ENCODE measurements around the gene TULP4.

DNA sequence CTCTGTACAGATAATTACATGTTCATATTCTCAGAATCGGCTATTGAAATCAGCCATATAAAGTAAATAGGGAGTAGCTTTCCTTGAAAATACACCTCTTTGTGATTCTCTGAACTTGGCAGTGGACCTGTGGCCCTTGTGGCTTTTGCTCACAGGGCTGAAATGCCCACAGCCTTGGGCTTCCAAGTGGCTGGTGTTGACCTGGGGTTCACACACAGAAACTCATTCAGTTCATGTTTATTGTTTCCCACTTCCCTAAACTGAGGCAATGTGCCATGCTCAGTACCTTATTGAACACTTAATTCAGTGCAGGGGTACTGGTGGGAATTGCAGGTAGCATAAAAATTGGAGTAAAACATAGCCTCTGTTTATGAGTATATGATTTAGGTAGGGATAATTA, 19.1 kb upstream of the TULP4 start:
- TF ChIP-seq, protein P1, sequence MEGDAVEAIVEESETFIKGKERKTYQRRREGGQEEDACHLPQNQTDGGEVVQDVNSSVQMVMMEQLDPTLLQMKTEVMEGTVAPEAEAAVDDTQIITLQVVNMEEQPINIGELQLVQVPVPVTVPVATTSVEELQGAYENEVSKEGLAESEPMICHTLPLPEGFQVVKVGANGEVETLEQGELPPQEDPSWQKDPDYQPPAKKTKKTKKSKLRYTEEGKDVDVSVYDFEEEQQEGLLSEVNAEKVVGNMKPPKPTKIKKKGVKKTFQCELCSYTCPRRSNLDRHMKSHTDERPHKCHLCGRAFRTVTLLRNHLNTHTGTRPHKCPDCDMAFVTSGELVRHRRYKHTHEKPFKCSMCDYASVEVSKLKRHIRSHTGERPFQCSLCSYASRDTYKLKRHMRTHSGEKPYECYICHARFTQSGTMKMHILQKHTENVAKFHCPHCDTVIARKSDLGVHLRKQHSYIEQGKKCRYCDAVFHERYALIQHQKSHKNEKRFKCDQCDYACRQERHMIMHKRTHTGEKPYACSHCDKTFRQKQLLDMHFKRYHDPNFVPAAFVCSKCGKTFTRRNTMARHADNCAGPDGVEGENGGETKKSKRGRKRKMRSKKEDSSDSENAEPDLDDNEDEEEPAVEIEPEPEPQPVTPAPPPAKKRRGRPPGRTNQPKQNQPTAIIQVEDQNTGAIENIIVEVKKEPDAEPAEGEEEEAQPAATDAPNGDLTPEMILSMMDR (IDR thresholded peaks at IDR 0.05): no peak
- no peak for TF ChIP-seq ZFX (IDR thresholded peaks at IDR 0.05; ENCODE audit: borderline replicate concordance)
